ENCODE measurements around the gene HMGCR. TPM values are rescaled to one million over a fixed set of nuclear protein-coding genes. Genes with fewer than 3 reads are reported as not detected.
"Not testable (repeated sequence)": the region's sequence is repeated elsewhere in the genome, so short reads cannot be mapped to it uniquely, and the experiment has no call there.

Gene HMGCR
- total RNA-seq, 4 donors from 2014 or later, result 9.6 to 17.4 (median 12.6) TPM

- WGBS, result 55% methylated on average over 1 of the region's 1 CpG
- DNase-seq (ENCODE audit: extremely low spot score), result no peak
- intact Hi-C loops (cut with DNase I), result no loop called here
These were observed 12.2 kb upstream of the HMGCR start for GRCh38 chr5:75324791-75325190.

DNA sequence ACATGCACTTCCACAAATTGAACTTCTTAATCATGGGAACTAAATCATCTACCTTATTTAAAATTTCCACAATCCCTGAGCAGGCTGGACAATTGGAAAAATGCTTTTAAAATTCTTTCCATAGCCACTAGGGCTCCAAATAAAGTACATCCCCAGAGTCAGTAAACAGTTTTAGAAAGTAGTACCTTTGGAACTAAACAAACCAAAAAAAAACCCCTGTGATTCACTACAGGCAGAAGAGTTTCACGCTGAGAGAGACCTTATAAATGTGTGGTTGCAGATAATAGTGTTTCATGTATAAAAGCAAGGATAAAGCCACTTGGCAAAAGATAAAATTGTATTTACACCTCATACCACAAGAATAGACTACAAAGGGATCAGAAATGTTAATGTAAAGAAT, 11.8 kb upstream of the HMGCR start:
- 68% methylated on average over 1 of the region's 1 CpG for WGBS
- no peaks in the 10 kb centered on the region for H3K4me1 ChIP-seq
- intact Hi-C loops (cut with DNase I), result no loop called here
- no peak overlapping the region for H3K27ac ChIP-seq (replicated peaks in 1 of 4)
- TF ChIP-seq CTCF (IDR thresholded peaks at IDR 0.05) (no peak), POLR2AphosphoS5 (IDR thresholded peaks at IDR 0.05) (no peak), POLR2A (IDR thresholded peaks at IDR 0.05; ENCODE audit: low read depth) (no peak), EP300 (IDR thresholded peaks at IDR 0.05) (no peak)
- no peak for DNase-seq (ENCODE audit: extremely low spot score)
- H3K36me3 ChIP-seq, result no peaks in the 10 kb centered on the region
- H3K9me3 ChIP-seq, result no peaks in the 10 kb centered on the region
- no peaks in the 10 kb centered on the region for H3K27me3 ChIP-seq
- H3K4me3 ChIP-seq, result no peak overlapping the region

More at GRCh38 chr5:75324791-75325190, 12.2 kb upstream of the HMGCR start:
- Histone ChIP-seq H3K36me3 (no peaks in the 10 kb centered on the region), H3K4me3 (no peak overlapping the region), H3K4me1 (no peaks in the 10 kb centered on the region), H3K27me3 (no peaks in the 10 kb centered on the region), H3K27ac (replicated peaks in 1 of 4) (no peak overlapping the region), H3K9me3 (no peaks in the 10 kb centered on the region)
- TF ChIP-seq POLR2AphosphoS5 (IDR thresholded peaks at IDR 0.05) (no peak), POLR2A (IDR thresholded peaks at IDR 0.05; ENCODE audit: low read depth) (no peak), CTCF (IDR thresholded peaks at IDR 0.05) (no peak), EP300 (IDR thresholded peaks at IDR 0.05) (no peak)

- Histone ChIP-seq H3K4me1 (no peaks in the 10 kb centered on the region), H3K9me3 (no peaks in the 10 kb centered on the region), H3K27me3 (no peaks in the 10 kb centered on the region), H3K4me3 (no peak overlapping the region), H3K27ac (replicated peaks in 1 of 4) (no peak overlapping the region), H3K36me3 (no peaks in the 10 kb centered on the region)
- WGBS, result 82% methylated on average over 7 of the region's 7 CpGs
- no peak for DNase-seq (ENCODE audit: extremely low spot score)
- no peak for TF ChIP-seq EP300 (IDR thresholded peaks at IDR 0.05)
- TF ChIP-seq POLR2AphosphoS5 (IDR thresholded peaks at IDR 0.05), result no peak
- TF ChIP-seq CTCF (IDR thresholded peaks at IDR 0.05), result no peak
- TF ChIP-seq POLR2A (IDR thresholded peaks at IDR 0.05; ENCODE audit: low read depth), result no peak
- intact Hi-C loops (cut with DNase I), result no loop called here
These were observed 6.6 kb upstream of the HMGCR start for GRCh38 chr5:75330404-75330803.

- TF ChIP-seq EP300 (IDR thresholded peaks at IDR 0.05), result no peak
- TF ChIP-seq POLR2A (IDR thresholded peaks at IDR 0.05; ENCODE audit: low read depth), result no peak
- TF ChIP-seq CTCF (IDR thresholded peaks at IDR 0.05), result no peak
- intact Hi-C loops (cut with DNase I), result no loop called here
- H3K4me1 ChIP-seq, result peaks cover 4 to 7% (median 6%) of the 10 kb centered on the region in 4 donors
- no peak overlapping the region for H3K4me3 ChIP-seq
- no peaks in the 10 kb centered on the region for H3K36me3 ChIP-seq
- H3K27me3 ChIP-seq, result no peaks in the 10 kb centered on the region
- DNase-seq (ENCODE audit: extremely low spot score), result no peak
- 65% methylated on average over 4 of the region's 4 CpGs for WGBS
- no peaks in the 10 kb centered on the region for H3K9me3 ChIP-seq
- no peak overlapping the region for H3K27ac ChIP-seq (replicated peaks in 1 of 4)
These were observed 5.6 kb upstream of the HMGCR start for GRCh38 chr5:75331095-75332090.

- H3K36me3 ChIP-seq; H3K9me3 ChIP-seq; H3K27me3 ChIP-seq; intact Hi-C loops (cut with DNase I); H3K4me3 ChIP-seq; H3K27ac ChIP-seq (replicated peaks in 1 of 4); DNase-seq (ENCODE audit: extremely low spot score): not testable (repeated sequence)
- H3K4me1 ChIP-seq, result peaks cover 13 to 19% (median 17%) of the 10 kb centered on the region in 4 donors
- 97% methylated on average over 6 of the region's 23 CpGs for WGBS
These were observed 3.3 kb upstream of the HMGCR start for GRCh38 chr5:75333759-75334158.

GRCh38 chr5:75334413-75334812, 2.6 kb upstream of the HMGCR start:
- H3K4me3 ChIP-seq; H3K27ac ChIP-seq (replicated peaks in 1 of 4); H3K36me3 ChIP-seq; intact Hi-C loops (cut with DNase I); H3K27me3 ChIP-seq; H3K9me3 ChIP-seq; DNase-seq (ENCODE audit: extremely low spot score): not testable (repeated sequence)
- peaks cover 13 to 23% (median 19%) of the 10 kb centered on the region in 4 donors for H3K4me1 ChIP-seq
- 89% methylated on average over 8 of the region's 10 CpGs for WGBS

Data from esophagus muscularis mucosa (tissue), 4 donors.